OCI-LY1 (cell line): ENCODE results near the gene WDR36.

Source experiments
- H2AFZ ChIP-seq: fragments of 200-600 bp; sonication (generic), shearing (Covaris generic); 2 replicates; pipeline ENCODE4 v1.6.0; 2014; ENCODE audit warnings: antibody characterized with exemption, mild to moderate bottlenecking, low read length
- H3F3A ChIP-seq: fragments of 200-600 bp; sonication (generic), shearing (Covaris generic); 2 replicates; pipeline ENCODE4 v1.6.0; 2014; ENCODE audit warnings: mild to moderate bottlenecking, antibody characterized with exemption, low read length, moderate library complexity; ENCODE audit not compliant: insufficient read depth
- H3K27ac ChIP-seq: fragments of 200-600 bp; sonication (generic); 2 replicates; pipeline ENCODE4 v1.5.1; 2014; ENCODE audit warnings: low read length, mixed run types, mild to moderate bottlenecking, low read depth; ENCODE audit not compliant: poor library complexity, severe bottlenecking
- H3K27me3 ChIP-seq: fragments of 200-600 bp; sonication (generic); 2 replicates; pipeline ENCODE4 v1.6.0; 2014; ENCODE audit warnings: antibody characterized with exemption, mild to moderate bottlenecking, low read length, moderate library complexity; ENCODE audit not compliant: insufficient read depth
- H3K36me3 ChIP-seq: fragments of 200-600 bp; sonication (generic); 2 replicates; pipeline ENCODE4 v1.6.1; 2014; ENCODE audit warnings: mild to moderate bottlenecking, antibody characterized with exemption, low read length, moderate library complexity, mixed read lengths; ENCODE audit not compliant: insufficient read depth
- H3K4me1 ChIP-seq: fragments of 200-600 bp; sonication (generic); 2 replicates; pipeline ENCODE4 v1.5.1; 2014; ENCODE audit warnings: mild to moderate bottlenecking, low read length, moderate library complexity; ENCODE audit not compliant: insufficient read depth, severe bottlenecking
- H3K4me2 ChIP-seq: fragments of 200-600 bp; sonication (generic), shearing (Covaris generic); 2 replicates; pipeline ENCODE4 v1.6.1; 2014; ENCODE audit warnings: low read length
- H3K4me3 ChIP-seq: fragments of 200-600 bp; sonication (generic); 2 replicates; pipeline ENCODE4 v1.5.1; 2014; ENCODE audit warnings: low read length, low read depth, mild to moderate bottlenecking, mixed read lengths; ENCODE audit not compliant: poor library complexity, severe bottlenecking
- H3K79me2 ChIP-seq: fragments of 200-600 bp; shearing (Covaris generic); 2 replicates; pipeline ENCODE4 v1.6.1; 2016; ENCODE audit warnings: mixed run types, low read length, mixed read lengths; ENCODE audit not compliant: insufficient read depth
- H3K9ac ChIP-seq: fragments of 200-600 bp; sonication (generic), shearing (Covaris generic); 2 replicates; pipeline ENCODE4 v1.6.1; 2014; ENCODE audit warnings: mild to moderate bottlenecking, low read length, mixed read lengths
- H3K9me2 ChIP-seq: fragments of 200-600 bp; sonication (generic), shearing (Covaris generic); 2 replicates; pipeline ENCODE4 v1.6.1; 2014; ENCODE audit warnings: low read depth, mild to moderate bottlenecking, low read length, mixed read lengths
- H3K9me3 ChIP-seq: fragments of 200-600 bp; shearing (Covaris generic); 2 replicates; pipeline ENCODE4 v1.6.1; 2014; ENCODE audit warnings: low read length, mixed read lengths
- H4K20me1 ChIP-seq: fragments of 200-600 bp; sonication (generic), shearing (Covaris generic); 2 replicates; pipeline ENCODE4 v1.6.0; 2016; ENCODE audit warnings: mild to moderate bottlenecking, low read length; ENCODE audit not compliant: insufficient read depth
- CTCF ChIP-seq: fragments of 200-600 bp; sonication (generic), shearing (Covaris generic); IDR thresholded peaks from 2 replicates; pipeline ENCODE4 v1.5.1; 2017; ENCODE audit warnings: mild to moderate bottlenecking, antibody characterized with exemption, low read length, moderate library complexity, mixed read lengths
- EZH2 ChIP-seq: fragments of 200-600 bp; sonication (generic), shearing (Covaris generic); IDR thresholded peaks from 2 replicates; pipeline ENCODE4 v1.8.0; 2017; ENCODE audit warnings: borderline replicate concordance, mixed run types, mild to moderate bottlenecking, antibody characterized with exemption, low read length, moderate library complexity, mixed read lengths

The WDR36 gene

GRCh38 chr5:111107371-111107770 lies 15.2 kb downstream of the WDR36 start:
- Histone ChIP-seq H4K20me1 (no peaks in the 10 kb centered on the region), H3K4me2 (no peak overlapping the region), H3K36me3 (peaks cover 98% of the 10 kb centered on the region), H3K79me2 (no peaks in the 10 kb centered on the region), H3F3A (no peaks in the 10 kb centered on the region), H3K9me2 (no peaks in the 10 kb centered on the region), H2AFZ (no peak overlapping the region), H3K9ac (no peak overlapping the region), H3K4me1 (no peaks in the 10 kb centered on the region), H3K27ac (no peak overlapping the region), H3K27me3 (no peaks in the 10 kb centered on the region), H3K9me3 (no peaks in the 10 kb centered on the region), H3K4me3 (no peak overlapping the region)
- TF ChIP-seq CTCF: no peak
- no peak for TF ChIP-seq EZH2

DNA sequence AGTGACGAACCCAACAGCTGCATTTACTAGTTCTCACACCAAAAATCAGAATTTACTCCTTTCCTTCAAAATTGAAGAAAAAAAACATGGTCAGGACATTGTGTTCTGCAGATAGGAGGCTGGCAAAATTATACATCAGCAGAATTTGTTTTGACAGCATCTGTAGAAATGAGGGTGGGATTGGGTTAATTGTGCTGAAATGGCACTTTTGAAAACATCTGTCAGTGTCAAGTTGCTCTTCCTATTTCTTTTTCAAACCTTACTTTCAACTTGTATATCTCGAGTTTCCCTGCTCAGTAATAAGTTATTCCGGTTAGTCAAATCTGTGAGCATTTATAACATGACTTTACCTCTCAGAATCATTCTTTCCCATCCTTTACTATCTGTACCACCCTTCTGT lies 19.8 kb downstream of the WDR36 start:
- H3K4me2 ChIP-seq: no peak overlapping the region
- no peaks in the 10 kb centered on the region for H3K9me2 ChIP-seq
- no peaks in the 10 kb centered on the region for H3F3A ChIP-seq
- H3K4me3 ChIP-seq: no peak overlapping the region
- no peaks in the 10 kb centered on the region; the same call in 1 of the 2 replicates for H4K20me1 ChIP-seq
- no peak for TF ChIP-seq CTCF
- TF ChIP-seq EZH2: no peak
- no peaks in the 10 kb centered on the region for H3K4me1 ChIP-seq
- peaks cover 92% of the 10 kb centered on the region for H3K36me3 ChIP-seq
- no peaks in the 10 kb centered on the region for H3K9me3 ChIP-seq
- H2AFZ ChIP-seq: no peak overlapping the region
- H3K9ac ChIP-seq: no peak overlapping the region
- no peaks in the 10 kb centered on the region for H3K27me3 ChIP-seq
- H3K79me2 ChIP-seq: no peaks in the 10 kb centered on the region
- no peak overlapping the region for H3K27ac ChIP-seq

DNA sequence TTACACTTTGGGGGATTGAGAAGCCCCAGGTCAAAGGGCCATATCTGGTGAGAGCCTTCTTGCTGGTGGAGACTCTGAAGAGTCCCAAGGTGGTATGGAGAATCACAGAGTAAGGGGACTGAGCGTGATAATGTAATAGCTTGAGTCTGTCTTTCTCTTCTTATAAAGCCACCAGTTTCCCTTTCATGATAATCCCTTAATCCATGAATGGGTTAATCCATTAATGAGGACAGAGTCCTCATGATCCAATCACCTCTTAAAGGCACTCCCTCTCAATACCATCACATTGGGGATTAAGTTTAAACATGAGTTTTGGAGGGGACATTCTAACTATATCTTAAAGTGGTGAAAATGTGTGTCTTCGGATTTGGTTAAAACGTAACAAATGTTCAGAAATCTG lies 21.5 kb downstream of the WDR36 start:
- H3K9me3 ChIP-seq: no peaks in the 10 kb centered on the region

More for the DNA sequence above, 21.5 kb downstream of the WDR36 start:
- Histone ChIP-seq H3K4me2 (no peak overlapping the region), H4K20me1 (no peaks in the 10 kb centered on the region; the same call in 1 of the 2 replicates), H3K27me3 (no peaks in the 10 kb centered on the region), H3K4me1 (no peaks in the 10 kb centered on the region), H3K9me2 (no peaks in the 10 kb centered on the region), H3K27ac (no peak overlapping the region), H3F3A (no peaks in the 10 kb centered on the region), H3K79me2 (no peaks in the 10 kb centered on the region), H3K9ac (no peak overlapping the region), H3K4me3 (no peak overlapping the region), H2AFZ (no peak overlapping the region), H3K36me3 (peaks cover 92% of the 10 kb centered on the region)
- TF ChIP-seq CTCF (no peak), EZH2 (no peak)
